GM23338 (cell line): ENCODE data around the gene CRIP3. TPM values are rescaled to one million over a fixed set of nuclear protein-coding genes. Genes with fewer than 3 reads are reported as not detected.

Source experiments
- ATAC-seq: fragments of 200-7000 bp; cut with Tn5 transposase; 3 replicates; pipeline ENCODE4 v1.9.1; 2020
- DNase-seq: peaks from one replicate; pipeline ENCODE4 v3.0.0-alpha.2; 2015; ENCODE audit warnings: low spot score
- H2AFZ ChIP-seq: fragments of 200-600 bp; sonication (generic); 2 replicates; pipeline ENCODE4 v1.8.0; 2016; ENCODE audit warnings: antibody characterized with exemption, mild to moderate bottlenecking, moderate library complexity
- H3F3A ChIP-seq: fragments of 200-600 bp; sonication (generic); replicated peaks from 2 replicates; pipeline ENCODE4 v1.8.0; 2017; ENCODE audit warnings: antibody characterized with exemption, mixed run types, low read depth
- H3K27ac ChIP-seq: fragments of 200-600 bp; sonication (generic); 2 replicates; pipeline ENCODE4 v1.6.1; 2016; ENCODE audit warnings: low read depth
- H3K27me3 ChIP-seq: fragments of 200-600 bp; sonication (generic); 2 replicates; pipeline ENCODE4 v1.8.0; 2016; ENCODE audit warnings: mild to moderate bottlenecking, mixed run types, moderate library complexity; ENCODE audit not compliant: insufficient read depth
- H3K36me3 ChIP-seq: fragments of 200-600 bp; sonication (generic); 2 replicates; pipeline ENCODE4 v1.8.0; 2016; ENCODE audit warnings: mild to moderate bottlenecking; ENCODE audit not compliant: insufficient read depth
- H3K4me1 ChIP-seq: fragments of 200-600 bp; sonication (generic); 2 replicates; pipeline ENCODE4 v1.8.0; 2016; ENCODE audit warnings: mild to moderate bottlenecking, moderate library complexity; ENCODE audit not compliant: insufficient read depth
- H3K4me2 ChIP-seq: fragments of 200-600 bp; sonication (generic); 2 replicates; pipeline ENCODE4 v1.7.1; 2017; ENCODE audit warnings: mixed run types
- H3K4me3 ChIP-seq: fragments of 200-600 bp; sonication (generic); 2 replicates; pipeline ENCODE4 v1.6.1; 2016; ENCODE audit warnings: mixed run types
- H3K79me2 ChIP-seq: fragments of 200-600 bp; sonication (generic); replicated peaks from 2 replicates; pipeline ENCODE4 v1.8.0; 2017; ENCODE audit warnings: mild to moderate bottlenecking; ENCODE audit not compliant: insufficient read depth
- H3K9me2 ChIP-seq: fragments of 200-600 bp; sonication (generic); 2 replicates; pipeline ENCODE4 v1.8.0; 2017; ENCODE audit not compliant: insufficient read depth
- H4K20me1 ChIP-seq: fragments of 200-600 bp; sonication (generic); replicated peaks from 2 replicates; pipeline ENCODE4 v1.8.0; 2017; ENCODE audit warnings: mild to moderate bottlenecking; ENCODE audit not compliant: insufficient read depth
- H3K27ac Mint-ChIP-seq: 2 replicates; pipeline ENCODE4 v1.8.0; 2020; ENCODE audit warnings: inconsistent platforms, mild to moderate bottlenecking, moderate library complexity, mixed read lengths
- H3K27me3 Mint-ChIP-seq: 3 replicates; pipeline ENCODE4 v1.8.0; 2022; ENCODE audit warnings: low read depth, mild to moderate bottlenecking, moderate library complexity, mixed read lengths, inconsistent platforms; ENCODE audit not compliant: insufficient read depth, poor library complexity
- H3K36me3 Mint-ChIP-seq: 3 replicates; pipeline ENCODE4 v1.8.0; 2021; ENCODE audit warnings: low read depth, mild to moderate bottlenecking, inconsistent platforms, moderate library complexity, mixed read lengths
- H3K4me1 Mint-ChIP-seq: 3 replicates; pipeline ENCODE4 v1.8.0; 2020; ENCODE audit warnings: mild to moderate bottlenecking, inconsistent platforms, mixed read lengths
- H3K4me3 Mint-ChIP-seq: 3 replicates; pipeline ENCODE4 v1.8.0; 2021; ENCODE audit warnings: moderate library complexity, mild to moderate bottlenecking, inconsistent platforms, mixed read lengths
- H3K9me3 Mint-ChIP-seq: 3 replicates; pipeline ENCODE4 v1.8.0; 2020; ENCODE audit warnings: moderate library complexity, mild to moderate bottlenecking, inconsistent platforms, mixed read lengths
- CREB1 ChIP-seq: fragments of 250-450 bp; sonication (Bioruptor Pico); IDR thresholded peaks from 2 replicates; pipeline ENCODE4 v1.5.0; 2020; ENCODE audit warnings: low read depth, mild to moderate bottlenecking, moderate library complexity
- CTCF ChIP-seq, 2 experiments: fragments of 200-600 bp in 1 of 2; sonication (generic) in 1 of 2; conservative IDR thresholded peaks; 2 replicates each; pipeline versions ENCODE4 v1.5.1 to v1.6.1; 2016 to 2017; ENCODE audit warnings: antibody characterized with exemption in 2 of 2, low read depth in 2 of 2, mild to moderate bottlenecking in 2 of 2, moderate library complexity in 1 of 2
- ETS1 ChIP-seq: IDR thresholded peaks from 2 replicates; pipeline ENCODE4 v1.6.1; 2016; ENCODE audit warnings: antibody characterized with exemption
- EZH2 ChIP-seq: fragments of 200-600 bp; sonication (generic); IDR thresholded peaks from one replicate; pipeline ENCODE4 v1.8.0; 2017; ENCODE audit warnings: antibody characterized with exemption, mild to moderate bottlenecking, low read depth; ENCODE audit not compliant: unreplicated experiment
- EZH2phosphoT487 ChIP-seq: fragments of 200-600 bp; sonication (generic); IDR thresholded peaks from one replicate; pipeline ENCODE4 v1.8.1; 2018; ENCODE audit warnings: antibody characterized with exemption; ENCODE audit not compliant: unreplicated experiment
- JUNB ChIP-seq: IDR thresholded peaks from one replicate; pipeline ENCODE4 v1.6.1; 2016; ENCODE audit warnings: antibody characterized with exemption; ENCODE audit not compliant: unreplicated experiment
- NANOG ChIP-seq: IDR thresholded peaks from 2 replicates; pipeline ENCODE4 v1.6.1; 2016; ENCODE audit warnings: antibody characterized with exemption, borderline replicate concordance
- POLR2AphosphoS5 ChIP-seq: IDR thresholded peaks from 2 replicates; pipeline ENCODE4 v1.6.1; 2016; ENCODE audit warnings: antibody characterized with exemption, low read depth
- REST ChIP-seq: IDR thresholded peaks from one replicate; pipeline ENCODE4 v1.6.1; 2018; ENCODE audit warnings: antibody characterized with exemption; ENCODE audit not compliant: unreplicated experiment
- STAT1 ChIP-seq: IDR thresholded peaks from one replicate; pipeline ENCODE4 v1.6.1; 2016; ENCODE audit warnings: antibody characterized with exemption; ENCODE audit not compliant: unreplicated experiment
- ZNF114 ChIP-seq: fragments of 250-450 bp; sonication (Bioruptor Pico); IDR thresholded peaks from 2 replicates; pipeline ENCODE4 v1.5.0; 2020; ENCODE audit warnings: mild to moderate bottlenecking, moderate library complexity
- ZNF331 ChIP-seq: fragments of 250-450 bp; sonication (Bioruptor Pico); IDR thresholded peaks from 2 replicates; pipeline ENCODE4 v1.5.0; 2020; ENCODE audit warnings: low read depth, mild to moderate bottlenecking, moderate library complexity
- ZNF462 ChIP-seq: fragments of 250-450 bp; sonication (Bioruptor Pico); IDR thresholded peaks from 2 replicates; pipeline ENCODE4 v1.5.0; 2020; ENCODE audit warnings: mild to moderate bottlenecking, moderate library complexity
- polyA plus RNA-seq: library from polyadenylated mRNA; unstranded; fragments of >200 nt; fragmentation: Nextera tagmentation; extraction: Ambion mirVana; gene quantifications from 2 replicates; pipeline ENCODE4 v1.2.1, GENCODE V29; 2016
- total RNA-seq: library from RNA; depleted of rRNA; stranded (reverse); fragments of >200 nt; shearing (Covaris generic); gene quantifications from 2 replicates; pipeline ENCODE4 v1.2.3, GENCODE V29; 2014

Gene CRIP3
- total and polyA plus RNA-seq, 2 experiments from 2014 or later: 22.0 to 36.0 TPM

DNA sequence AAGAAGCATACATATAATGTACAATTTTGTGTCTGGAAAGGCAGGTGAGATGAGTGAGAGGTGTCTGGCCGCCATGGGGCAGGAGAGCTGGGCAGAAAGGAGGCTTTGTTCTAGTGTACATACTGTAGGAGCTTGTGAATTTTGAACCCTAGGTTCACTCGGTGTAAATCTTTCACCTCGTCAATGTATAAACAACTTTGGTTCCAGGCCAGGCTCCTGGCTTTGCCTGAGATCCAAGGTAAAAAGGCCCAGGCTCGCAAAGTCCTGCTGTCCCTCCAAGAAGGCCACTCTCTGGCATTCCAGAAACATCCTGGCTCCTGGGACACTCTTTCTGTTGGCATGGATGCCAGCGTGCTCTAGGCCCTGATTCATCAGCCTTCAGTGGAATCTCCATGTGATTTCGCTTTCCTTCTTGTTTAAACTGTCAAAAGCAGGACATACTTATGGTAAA lies 17.7 kb downstream of the CRIP3 start:
- Mint-ChIP-seq H3K27me3 (peaks cover 14% of the 10 kb centered on the region), H3K4me1 (peaks cover 12% of the 10 kb centered on the region), H3K9me3 (no peaks in the 10 kb centered on the region), H3K36me3 (no peaks in the 10 kb centered on the region), H3K27ac (no peak overlapping the region), H3K4me3 (no peak overlapping the region)
- Histone ChIP-seq H3K27ac (no peak overlapping the region), H3K27me3 (peaks cover 7% of the 10 kb centered on the region), H2AFZ (no peak overlapping the region; the same call in 1 of the 2 replicates), H3K4me2 (no peak overlapping the region), H3K4me3 (no peak overlapping the region), H3F3A (no peaks in the 10 kb centered on the region), H4K20me1 (no peaks in the 10 kb centered on the region), H3K36me3 (no peaks in the 10 kb centered on the region), H3K9me2 (peaks cover 4% of the 10 kb centered on the region; the same call in 1 of the 2 replicates), H3K79me2 (no peaks in the 10 kb centered on the region), H3K4me1 (no peaks in the 10 kb centered on the region; the same call in 1 of the 2 replicates)
- DNase-seq (no peak), ATAC-seq (no peak)
- no peak for TF ChIP-seq POLR2AphosphoS5
- no peak for TF ChIP-seq NANOG
- no peak for TF ChIP-seq ZNF114 (CRISPR knock-in tag)
- TF ChIP-seq ZNF331 (CRISPR knock-in tag): no peak
- no peak for TF ChIP-seq ETS1
- TF ChIP-seq CTCF (conservative IDR thresholded peaks at IDR 0.05; ENCODE audit: low read depth in 2 of 2): no peak
- TF ChIP-seq REST: no peak
- TF ChIP-seq STAT1: no peak
- TF ChIP-seq ZNF462 (CRISPR knock-in tag): no peak
- no peak for TF ChIP-seq JUNB
- TF ChIP-seq EZH2phosphoT487: no peak
- TF ChIP-seq EZH2: no peak
- TF ChIP-seq CREB1 (CRISPR knock-in tag): no peak
